ENCODE measurements around the gene PLXNA1.

The PLXNA1 gene

DNA sequence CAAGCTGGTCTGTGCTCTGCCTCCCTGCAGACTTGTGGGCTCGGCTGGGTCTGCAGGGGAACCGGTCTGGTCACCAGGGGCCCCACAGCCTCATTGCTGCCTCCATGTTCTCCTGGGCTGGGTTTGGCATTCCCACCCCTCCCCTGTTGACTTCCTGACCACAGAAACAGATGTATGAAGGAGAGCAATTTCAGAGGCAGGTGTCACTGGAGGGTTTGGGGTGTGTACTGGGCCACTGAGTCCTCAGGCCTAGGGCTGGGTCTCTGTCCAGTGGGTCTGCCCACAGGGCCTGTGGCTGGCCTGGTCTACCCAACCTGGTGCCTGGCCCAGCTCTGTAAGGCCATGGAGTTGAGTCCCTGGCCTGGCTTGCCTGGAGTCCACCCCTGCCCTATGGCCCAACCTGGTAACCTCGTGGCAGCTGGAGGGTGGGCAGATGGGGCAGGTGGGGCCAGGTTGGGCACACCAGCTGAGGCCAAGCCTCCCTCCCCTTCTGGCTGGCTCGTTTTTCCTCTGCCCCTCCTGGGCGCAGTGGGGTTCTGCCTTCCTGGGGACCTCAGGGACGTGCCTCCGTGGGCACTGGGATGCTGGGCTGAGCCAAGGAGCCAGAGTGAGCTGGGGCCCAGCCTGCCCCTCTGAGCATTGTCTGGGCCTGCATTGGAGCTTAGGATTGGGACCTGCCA lies 20.8 kb downstream of the PLXNA1 start:
- TF ChIP-seq, protein P1, sequence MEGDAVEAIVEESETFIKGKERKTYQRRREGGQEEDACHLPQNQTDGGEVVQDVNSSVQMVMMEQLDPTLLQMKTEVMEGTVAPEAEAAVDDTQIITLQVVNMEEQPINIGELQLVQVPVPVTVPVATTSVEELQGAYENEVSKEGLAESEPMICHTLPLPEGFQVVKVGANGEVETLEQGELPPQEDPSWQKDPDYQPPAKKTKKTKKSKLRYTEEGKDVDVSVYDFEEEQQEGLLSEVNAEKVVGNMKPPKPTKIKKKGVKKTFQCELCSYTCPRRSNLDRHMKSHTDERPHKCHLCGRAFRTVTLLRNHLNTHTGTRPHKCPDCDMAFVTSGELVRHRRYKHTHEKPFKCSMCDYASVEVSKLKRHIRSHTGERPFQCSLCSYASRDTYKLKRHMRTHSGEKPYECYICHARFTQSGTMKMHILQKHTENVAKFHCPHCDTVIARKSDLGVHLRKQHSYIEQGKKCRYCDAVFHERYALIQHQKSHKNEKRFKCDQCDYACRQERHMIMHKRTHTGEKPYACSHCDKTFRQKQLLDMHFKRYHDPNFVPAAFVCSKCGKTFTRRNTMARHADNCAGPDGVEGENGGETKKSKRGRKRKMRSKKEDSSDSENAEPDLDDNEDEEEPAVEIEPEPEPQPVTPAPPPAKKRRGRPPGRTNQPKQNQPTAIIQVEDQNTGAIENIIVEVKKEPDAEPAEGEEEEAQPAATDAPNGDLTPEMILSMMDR (conservative IDR thresholded peaks at IDR 0.05), result no peak
- H3K27ac ChIP-seq, result no peak overlapping the region

DNA sequence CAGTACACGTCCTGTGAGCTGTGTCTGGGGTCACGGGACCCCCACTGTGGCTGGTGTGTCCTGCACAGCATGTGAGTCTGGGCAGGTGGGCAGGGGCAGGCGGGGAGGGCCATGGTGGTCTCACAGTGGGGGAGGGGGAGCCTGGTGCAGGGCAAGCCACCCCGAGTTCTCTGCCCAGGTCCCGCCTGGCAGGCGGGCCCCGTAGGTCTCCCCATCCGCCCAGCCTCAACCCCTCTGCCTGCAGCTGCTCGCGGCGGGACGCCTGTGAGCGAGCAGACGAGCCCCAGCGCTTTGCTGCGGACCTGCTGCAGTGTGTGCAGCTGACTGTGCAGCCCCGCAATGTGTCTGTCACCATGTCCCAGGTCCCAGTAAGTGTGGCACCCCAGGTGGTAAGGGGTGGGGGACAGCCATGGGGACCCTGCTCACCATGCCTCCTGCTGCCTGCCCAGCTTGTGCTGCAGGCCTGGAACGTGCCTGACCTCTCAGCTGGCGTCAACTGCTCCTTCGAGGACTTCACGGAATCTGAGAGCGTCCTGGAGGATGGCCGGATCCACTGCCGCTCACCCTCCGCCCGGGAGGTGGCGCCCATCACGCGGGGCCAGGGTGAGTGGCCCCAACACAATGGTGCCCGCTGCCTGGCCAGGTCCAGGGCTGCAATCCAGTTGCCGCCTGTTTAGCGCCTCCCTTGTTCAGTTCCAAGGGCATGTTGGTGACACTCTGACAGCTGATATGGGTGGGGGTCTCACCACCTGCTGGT lies 21.9 kb downstream of the PLXNA1 start:
- no peak overlapping the region for H3K27ac ChIP-seq
- TF ChIP-seq, protein P1 (conservative IDR thresholded peaks at IDR 0.05), result no peak

DNA sequence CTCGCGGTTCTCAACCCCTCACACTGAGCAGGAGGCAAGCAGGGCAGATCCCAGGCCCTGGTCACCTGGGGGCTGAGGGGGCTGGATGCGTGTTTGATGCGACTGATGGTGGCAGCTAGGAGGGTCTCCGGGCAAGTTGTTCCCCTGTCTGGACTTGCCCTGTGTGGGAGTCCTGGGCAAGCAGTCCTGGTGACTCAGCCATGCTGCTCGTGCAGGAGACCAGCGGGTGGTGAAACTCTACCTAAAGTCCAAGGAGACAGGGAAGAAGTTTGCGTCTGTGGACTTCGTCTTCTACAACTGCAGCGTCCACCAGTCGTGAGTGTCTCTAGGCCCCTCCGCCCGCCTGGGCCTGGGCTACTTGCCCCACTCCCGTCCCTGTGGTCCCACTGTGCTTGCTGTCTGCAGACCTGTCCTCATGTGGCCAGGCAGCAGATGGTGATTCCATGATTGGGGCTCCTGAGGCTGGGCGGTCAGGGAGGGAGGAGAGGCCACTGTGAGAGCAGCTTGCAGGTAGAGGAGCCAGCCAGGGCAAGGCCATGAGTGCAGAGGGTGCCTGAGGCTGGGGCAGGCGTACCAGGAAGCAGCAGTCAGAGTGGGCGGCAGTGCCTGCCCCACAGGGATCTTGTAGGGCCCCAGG lies 23.1 kb downstream of the PLXNA1 start:
- no peak overlapping the region for H3K27ac ChIP-seq
- TF ChIP-seq, protein P1 (conservative IDR thresholded peaks at IDR 0.05), result no peak

DNA sequence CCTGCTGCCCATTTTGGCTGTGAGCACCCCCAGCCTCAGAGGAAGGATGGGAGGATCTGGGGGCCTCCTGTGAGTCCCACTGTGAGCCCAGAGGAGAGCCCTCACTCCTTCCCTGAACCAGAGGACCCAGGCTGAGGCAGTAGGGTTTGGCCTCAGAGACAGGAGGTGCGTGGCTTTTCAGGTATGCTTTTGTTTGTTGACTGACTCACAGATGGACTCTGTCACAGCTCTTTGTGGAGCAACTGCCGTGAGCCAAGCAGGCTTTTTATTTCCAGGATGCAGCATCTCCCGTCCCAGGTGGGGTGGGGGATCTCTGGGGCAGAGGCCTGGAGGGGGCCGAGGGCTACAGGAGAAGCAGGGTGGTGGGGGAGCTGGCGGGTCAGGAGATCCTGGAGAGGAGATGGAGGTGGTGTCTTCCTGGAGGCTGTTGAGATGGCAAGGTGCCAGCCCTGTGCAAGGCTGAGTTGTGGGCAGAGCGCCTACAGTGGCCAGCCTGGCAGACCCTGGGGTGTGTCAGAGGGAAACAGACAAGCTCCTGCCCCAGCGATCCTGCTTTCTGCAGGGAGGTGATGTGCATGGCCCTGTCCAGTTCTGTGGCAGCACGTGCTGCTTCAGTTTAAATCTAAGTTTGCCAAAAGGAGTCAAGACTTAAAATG lies 24.0 kb downstream of the PLXNA1 start:
- H3K27ac ChIP-seq, result no peak overlapping the region
- TF ChIP-seq, protein P1 (conservative IDR thresholded peaks at IDR 0.05), result no peak

DNA sequence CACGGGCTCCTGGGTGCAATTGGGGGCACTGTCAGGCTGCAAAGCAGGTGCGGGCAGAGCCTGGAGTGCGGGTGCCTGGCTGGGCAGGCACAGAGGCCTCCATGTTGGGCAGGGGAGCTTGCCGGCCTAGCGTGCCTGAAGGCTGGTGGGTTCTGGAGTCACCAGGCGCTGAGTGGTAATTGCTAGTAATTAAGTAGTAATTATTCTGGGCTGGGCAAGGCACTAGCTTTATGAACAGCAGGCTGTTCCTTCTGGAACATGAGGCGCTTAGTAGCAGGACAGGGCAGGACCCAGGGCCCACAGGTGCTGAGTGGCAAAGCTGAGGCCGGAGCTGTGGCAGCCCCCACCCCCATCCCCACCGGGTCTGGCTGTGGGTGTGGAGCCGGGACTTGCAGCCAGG lies 25.3 kb downstream of the PLXNA1 start:
- TF ChIP-seq, protein P1 (conservative IDR thresholded peaks at IDR 0.05), result no peak
- no peak overlapping the region for H3K27ac ChIP-seq

DNA sequence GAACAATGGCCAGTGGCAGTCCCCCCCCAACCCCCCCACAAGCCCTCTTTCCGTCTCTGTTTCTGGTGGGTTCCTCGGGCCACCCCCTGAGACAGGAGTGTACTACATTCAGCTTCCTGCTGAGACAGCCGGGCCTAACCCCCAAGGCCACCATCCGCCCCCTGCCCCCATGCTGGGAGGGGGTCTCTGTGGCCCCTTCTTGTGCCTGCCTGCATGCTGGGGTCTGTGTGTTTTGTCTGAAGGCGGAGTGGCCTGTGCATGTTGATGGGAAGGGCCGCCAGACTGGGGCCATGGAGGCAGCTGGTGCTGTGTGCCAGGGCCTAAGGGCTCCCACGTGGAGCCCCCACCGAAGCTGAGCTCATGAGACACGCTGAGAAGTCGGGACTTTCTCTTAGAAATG lies 26.6 kb downstream of the PLXNA1 start:
- no peak overlapping the region for H3K27ac ChIP-seq
- TF ChIP-seq, protein P1 (conservative IDR thresholded peaks at IDR 0.05), result no peak

Data from VCaP (cell line).